HG03064 (cell line): Measurements from ENCODE around the gene PMS1.
"Not testable (repeated sequence)": the region's sequence is repeated elsewhere in the genome, so short reads cannot be mapped to it uniquely, and the experiment has no call there.

ENCODE experiments used
- ATAC-seq: cut with Tn5 transposase; IDR thresholded peaks from one replicate; pipeline ENCODE4 v1.9.1; 2021; ENCODE audit warnings: low read depth; ENCODE audit not compliant: unreplicated experiment

Gene PMS1

GRCh38 chr2:189783927-189784867 lies at the start of gene PMS1, which contains the start of gene ORMDL1:
Gene PMS1 (plus strand): TSS chr2:189784450. CDS start chr2:189791810, 7,360 bp downstream.
Gene ORMDL1 (minus strand): TSS chr2:189784339. CDS start chr2:189782595, 1,744 bp downstream.
- peak; percentile 94 for ATAC-seq

- no peak for ATAC-seq
Observed at GRCh38 chr2:189751080-189751658, 33.1 kb upstream of the PMS1 start.

GRCh38 chr2:189756311-189756952 lies 27.8 kb upstream of the PMS1 start:
- no peak for ATAC-seq

GRCh38 chr2:189760154-189760553 lies 24.1 kb upstream of the PMS1 start:
- not testable (repeated sequence) for ATAC-seq

GRCh38 chr2:189762229-189762550 lies 22.1 kb upstream of the PMS1 start:
- ATAC-seq: no peak

- ATAC-seq: peak; percentile 96
Observed at GRCh38 chr2:189762551-189763298, 21.5 kb upstream of the PMS1 start, which contains the start of gene OSGEPL1. Gene OSGEPL1 (minus strand): TSS chr2:189762792. CDS start chr2:189761640, 1,152 bp downstream.

- ATAC-seq: no peak
Observed at GRCh38 chr2:189763908-189764661, 20.2 kb upstream of the PMS1 start.

GRCh38 chr2:189770590-189771322 lies 13.5 kb upstream of the PMS1 start:
- no peak for ATAC-seq

GRCh38 chr2:189772212-189772611 lies 12.0 kb upstream of the PMS1 start:
- no peak for ATAC-seq

GRCh38 chr2:189782221-189782671 lies 2.0 kb upstream of the PMS1 start:
- ATAC-seq: no peak

- ATAC-seq: peak; percentile 8
Observed at GRCh38 chr2:189783451-189783926, 761 bp upstream of the PMS1 start.

- no peak for ATAC-seq
Observed at GRCh38 chr2:189791338-189792042, 7.2 kb downstream of the PMS1 start.

- ATAC-seq: no peak
Observed at GRCh38 chr2:189794310-189794709, 10.1 kb downstream of the PMS1 start.

GRCh38 chr2:189797902-189798301 lies 13.7 kb downstream of the PMS1 start:
- no peak for ATAC-seq

- ATAC-seq: no peak
Observed at GRCh38 chr2:189798312-189799029, 14.2 kb downstream of the PMS1 start.

- no peak for ATAC-seq
Observed at GRCh38 chr2:189799030-189799331, 14.7 kb downstream of the PMS1 start.

GRCh38 chr2:189799531-189799930 lies 15.3 kb downstream of the PMS1 start:
- no peak for ATAC-seq

GRCh38 chr2:189802396-189802912 lies 18.2 kb downstream of the PMS1 start:
- no peak for ATAC-seq
